Tongue (tissue), 2 donors: ENCODE data around the gene AREG. TPM values are rescaled to one million over a fixed set of nuclear protein-coding genes. Genes with fewer than 3 reads are reported as not detected.

ENCODE experiments used
- DNase-seq: peaks from one replicate; pipeline ENCODE4 v3.0.0-alpha.2; 2015
- total RNA-seq: library from RNA; depleted of rRNA; stranded (reverse); fragments of >200 nt; gene quantifications from one replicate; pipeline ENCODE4 v1.2.3, GENCODE V29; 2014

AREG gene
- total RNA-seq, 1 donor from 2014 or later, result 2.7 TPM

DNA sequence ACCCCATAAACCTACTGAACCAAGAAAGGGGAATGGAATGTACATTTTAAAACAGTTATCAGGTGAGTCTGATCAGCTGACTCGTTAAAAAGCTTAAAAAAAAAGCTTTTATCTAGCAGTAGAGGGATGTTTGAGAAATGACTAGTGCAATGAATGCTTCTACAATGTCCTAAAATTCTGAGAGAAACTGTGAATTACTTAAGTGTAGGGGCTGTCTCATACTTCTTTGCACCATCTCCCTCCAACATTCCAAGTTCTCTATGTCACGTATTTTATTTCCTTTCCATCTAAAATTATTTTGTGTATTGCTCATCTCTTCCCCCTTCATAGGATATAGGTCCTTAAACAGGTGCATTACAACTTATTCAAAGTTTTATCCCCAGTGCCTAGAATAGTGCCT, 11.9 kb upstream of the AREG start:
- DNase-seq, result no peak

DNA sequence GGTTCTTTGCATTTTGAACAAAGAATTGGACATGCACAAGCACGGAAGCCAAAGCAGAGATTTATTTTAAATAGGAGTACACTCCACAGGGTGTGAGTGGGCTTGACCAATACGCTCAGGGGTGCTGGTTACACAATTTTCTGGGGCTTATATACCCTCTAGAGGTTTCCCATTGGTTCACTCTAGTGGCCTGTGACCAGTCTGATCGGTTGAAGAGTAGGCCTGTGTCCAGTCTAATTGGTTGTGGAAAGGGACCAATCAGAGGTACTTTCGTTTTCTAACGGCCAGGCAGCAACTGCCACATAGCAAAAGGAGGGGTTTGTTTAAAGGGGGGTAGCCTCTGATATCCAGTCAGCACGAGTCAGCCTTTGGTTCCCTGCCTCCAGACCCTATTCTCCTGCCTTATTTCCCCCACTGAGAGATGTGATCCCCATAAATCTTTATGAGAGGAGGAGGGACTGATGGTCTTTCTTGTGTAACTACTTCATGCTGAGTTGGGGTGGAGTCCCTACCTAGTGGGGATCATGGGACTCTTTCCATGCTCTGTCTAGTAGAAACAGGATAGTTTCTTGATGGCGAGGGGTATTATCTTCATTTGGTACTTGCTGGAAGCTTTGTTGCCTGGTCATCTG, 11.3 kb upstream of the AREG start:
- no peak for DNase-seq

DNA sequence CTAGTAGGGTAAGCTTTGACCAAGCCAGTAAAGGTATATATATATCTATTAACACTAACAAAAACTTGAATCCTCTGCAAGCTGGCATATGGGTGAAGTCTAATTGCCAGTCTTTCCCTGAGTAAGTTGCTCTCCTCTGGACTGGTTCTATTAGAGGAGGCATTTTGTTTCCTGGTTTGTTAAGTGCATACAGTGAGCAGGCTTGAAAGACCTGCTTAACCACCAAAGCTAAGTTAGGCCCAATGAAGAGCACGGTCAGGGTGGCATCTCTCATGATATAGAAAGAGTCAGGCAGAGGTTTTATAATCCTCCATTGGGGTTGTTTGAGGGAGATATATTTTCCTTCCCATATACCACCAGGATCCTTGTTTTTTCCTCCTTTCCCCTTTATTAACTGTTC, 9.6 kb upstream of the AREG start:
- no peak for DNase-seq

DNA sequence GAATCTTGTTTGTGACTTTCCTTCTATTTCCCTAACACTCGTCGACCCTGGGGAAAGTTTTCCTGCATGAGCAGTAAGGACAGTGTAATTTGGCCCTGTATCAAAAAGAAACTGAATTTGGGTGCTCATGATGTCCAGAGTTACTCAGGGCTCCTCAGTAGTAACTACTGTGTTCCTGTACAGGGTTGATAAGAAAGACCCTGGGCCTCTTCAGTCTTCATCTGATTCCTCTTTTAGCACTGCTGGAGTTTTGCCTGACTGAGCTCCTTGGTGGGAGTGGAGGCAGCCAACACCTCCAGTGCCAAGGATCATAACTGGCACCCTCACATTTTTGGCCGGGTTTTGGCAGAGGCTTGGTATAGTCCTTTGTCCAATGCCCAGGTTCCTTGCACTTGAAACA, 7.1 kb upstream of the AREG start:
- DNase-seq, result no peak

DNA sequence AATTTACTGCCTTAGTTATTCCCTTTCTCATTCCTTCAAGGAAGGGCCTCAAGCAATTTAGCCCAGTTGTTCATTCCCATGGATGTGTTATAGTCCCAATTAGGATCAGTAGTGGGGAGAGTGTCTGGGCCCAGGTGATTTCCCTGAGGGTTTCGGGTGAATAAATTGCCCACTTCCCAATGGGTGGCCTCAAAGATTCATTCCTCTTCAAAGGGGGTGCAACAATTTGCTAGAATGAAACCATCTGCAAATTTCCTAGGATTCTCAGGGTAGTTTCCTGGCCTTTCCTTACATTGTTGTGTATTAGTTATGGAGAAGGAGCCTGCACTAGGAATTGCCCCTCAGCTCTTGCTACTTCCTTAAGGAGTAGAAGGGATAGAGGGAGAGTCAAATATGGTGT, 6.3 kb upstream of the AREG start:
- DNase-seq, result no peak

DNA sequence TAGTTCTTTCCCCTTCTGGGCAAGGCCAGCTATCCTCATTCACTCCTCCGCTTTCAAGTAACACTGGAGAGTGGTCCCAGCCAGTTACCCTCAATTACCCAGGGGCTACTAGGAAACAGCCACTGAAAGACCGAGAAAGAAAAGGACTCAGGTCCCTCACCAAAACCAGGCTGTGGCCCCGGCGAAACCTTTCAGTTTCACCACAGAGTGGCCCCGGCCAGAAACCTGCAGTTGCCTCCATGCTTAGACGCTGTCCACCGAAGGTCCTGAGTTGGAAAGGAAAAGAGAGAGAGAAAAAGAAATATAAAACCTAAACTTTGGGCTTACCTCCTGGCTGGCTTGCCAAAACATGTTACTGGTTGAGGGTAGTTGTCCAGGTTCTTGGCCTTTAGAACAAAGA, 5.0 kb upstream of the AREG start:
- DNase-seq, result no peak

DNA sequence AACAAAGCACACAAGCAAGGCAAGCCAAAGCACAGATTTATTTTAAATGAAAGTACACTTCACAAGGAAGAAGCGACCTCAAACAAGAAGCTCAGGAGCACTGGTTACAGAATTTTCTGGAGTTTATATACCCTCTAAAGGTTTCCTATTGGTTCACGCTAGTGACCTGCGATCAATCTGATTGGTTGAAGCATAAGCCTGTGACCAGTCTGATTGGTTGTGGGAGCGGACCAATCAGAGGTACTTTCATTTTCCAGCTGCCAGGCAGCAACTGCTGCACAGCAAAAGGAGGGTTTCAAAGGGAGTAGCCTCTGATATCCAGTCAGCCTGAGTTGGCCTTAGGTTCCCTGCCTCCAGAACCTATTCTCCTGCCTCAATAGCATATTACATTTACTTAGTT, 4.6 kb upstream of the AREG start:
- DNase-seq, result no peak

DNA sequence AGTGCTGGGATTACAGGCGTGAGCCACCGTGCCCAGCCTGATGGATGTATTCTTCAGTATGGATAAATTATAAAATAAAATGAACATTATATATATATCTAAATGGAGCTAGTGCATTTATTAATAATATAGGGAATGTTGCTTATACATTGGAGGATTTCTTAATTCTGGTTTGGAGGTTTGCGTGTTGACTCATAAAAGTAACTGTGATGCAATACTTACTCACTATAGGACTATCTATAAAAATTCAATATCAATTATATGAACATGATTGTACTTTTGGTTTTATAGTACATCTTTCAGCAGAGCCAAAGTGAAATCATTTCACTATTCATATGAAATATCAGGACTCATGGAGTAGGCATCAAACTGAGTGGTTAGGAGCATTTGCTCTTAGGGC, 3.2 kb upstream of the AREG start:
- no peak for DNase-seq

DNA sequence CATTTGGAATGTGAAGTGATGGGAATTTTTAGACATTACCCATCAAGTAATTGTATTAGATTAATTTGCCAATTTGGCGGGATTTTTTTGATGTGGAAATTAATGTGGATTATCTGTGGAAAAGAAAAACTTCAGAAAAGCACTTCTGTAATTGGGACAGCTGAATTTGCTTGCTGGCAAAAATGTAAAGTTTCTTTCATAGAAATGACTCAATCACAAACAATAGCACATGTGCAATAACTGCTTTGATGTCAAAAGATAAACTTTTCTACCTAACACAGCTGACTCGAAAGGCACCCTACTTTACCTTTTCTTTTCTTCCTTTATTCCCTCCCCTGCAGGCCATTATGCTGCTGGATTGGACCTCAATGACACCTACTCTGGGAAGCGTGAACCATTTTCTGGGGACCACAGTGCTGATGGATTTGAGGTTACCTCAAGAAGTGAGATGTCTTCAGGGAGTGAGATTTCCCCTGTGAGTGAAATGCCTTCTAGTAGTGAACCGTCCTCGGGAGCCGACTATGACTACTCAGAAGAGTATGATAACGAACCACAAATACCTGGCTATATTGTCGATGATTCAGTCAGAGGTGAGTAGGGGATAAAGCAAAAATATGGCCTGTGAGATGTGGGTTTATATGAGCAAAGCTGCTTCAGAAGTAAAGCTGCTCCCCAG, 1.4 kb downstream of the AREG start:
- no peak for DNase-seq

DNA sequence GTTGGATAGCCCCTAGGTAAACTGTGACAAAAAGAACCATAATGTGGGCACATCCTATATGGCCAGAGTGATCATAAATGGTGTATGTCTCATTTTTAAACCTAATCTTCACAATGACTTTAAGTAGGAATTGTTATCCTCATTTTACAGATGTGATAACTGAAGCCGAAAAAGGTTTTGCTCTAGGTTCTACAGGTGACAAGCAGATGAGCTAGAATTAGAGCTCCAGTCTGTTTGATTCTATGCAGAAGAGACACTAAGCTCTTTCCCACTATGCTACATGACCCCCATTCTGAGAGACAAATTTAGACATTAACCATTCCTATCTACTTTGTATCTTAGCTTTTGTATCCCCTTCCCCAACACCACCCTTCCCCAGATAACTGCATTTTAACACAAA, 2.0 kb downstream of the AREG start:
- no peak for DNase-seq

DNA sequence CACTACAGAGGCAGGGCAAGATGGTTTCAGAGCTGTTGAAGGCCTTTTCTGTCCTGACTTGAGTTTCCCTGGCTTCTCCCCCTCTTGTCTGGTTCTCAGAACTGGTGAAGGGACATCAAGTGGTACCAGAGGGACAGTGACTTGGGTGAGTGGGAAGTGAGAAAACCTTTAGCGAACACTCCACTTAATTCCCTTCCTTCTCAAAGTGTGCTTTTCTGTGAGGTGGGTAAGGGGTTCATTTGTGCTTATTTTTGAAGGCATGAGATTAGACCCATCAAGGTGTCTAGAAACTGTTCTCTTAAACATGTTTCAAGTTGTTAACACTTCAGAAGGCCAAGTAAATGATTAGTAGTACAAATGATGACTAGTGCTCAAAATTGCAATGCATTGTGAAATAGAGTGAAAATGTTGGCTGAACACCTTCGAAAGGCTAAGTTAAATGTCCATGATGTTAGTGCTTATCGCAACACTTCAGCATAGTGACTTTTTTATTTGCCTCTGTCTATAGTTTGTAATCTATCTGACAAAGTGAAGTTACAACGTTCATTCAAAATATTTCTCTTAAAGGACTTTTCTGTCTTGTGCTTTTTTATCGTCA, 2.8 kb downstream of the AREG start:
- DNase-seq, result no peak

DNA sequence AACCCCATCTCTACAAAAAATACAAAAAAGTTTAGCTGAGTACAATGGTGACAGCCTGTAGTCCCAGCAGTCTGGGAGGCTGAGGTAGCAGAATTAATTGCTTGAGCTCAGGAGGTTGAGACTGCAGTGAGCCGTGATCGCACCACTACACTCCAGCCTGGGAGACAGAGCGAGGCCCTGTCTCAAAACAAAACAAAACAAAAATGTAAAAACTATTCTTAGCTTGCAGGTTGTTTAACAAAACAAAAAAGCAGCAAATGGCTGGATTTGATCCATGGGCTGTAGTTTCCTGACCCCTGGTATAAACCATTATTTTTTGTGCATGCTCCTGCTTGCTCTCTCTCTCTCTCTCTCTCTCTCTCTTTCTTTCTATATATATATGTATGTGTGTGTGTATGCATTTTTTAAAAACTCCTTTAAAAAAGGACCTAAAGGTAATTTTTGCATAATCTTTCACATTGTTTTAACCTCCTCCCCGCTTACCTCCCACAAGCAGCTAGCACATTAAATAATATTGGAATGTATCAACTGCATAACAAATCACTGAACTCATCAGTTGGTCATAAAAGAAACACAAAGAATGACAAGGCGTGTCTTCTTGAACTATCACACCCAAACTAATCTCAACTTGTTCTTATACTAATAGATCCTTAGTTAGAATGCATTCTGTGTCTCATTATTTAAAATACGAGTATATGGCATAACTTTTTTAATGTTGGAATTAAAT, 4.8 kb downstream of the AREG start:
- no peak for DNase-seq

DNA sequence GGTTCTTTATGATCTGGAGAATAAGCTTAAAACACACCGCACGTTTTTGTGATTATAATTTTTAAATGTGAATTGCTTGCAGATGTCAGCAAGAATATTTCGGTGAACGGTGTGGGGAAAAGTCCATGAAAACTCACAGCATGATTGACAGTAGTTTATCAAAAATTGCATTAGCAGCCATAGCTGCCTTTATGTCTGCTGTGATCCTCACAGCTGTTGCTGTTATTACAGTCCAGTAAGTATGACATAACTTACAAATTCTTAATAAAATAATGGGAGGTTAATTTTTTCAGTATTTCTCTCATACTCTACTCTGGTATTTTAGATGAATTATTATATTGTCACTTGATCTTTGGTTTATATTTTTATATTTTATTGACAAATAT, 5.4 kb downstream of the AREG start:
- DNase-seq, result no peak

DNA sequence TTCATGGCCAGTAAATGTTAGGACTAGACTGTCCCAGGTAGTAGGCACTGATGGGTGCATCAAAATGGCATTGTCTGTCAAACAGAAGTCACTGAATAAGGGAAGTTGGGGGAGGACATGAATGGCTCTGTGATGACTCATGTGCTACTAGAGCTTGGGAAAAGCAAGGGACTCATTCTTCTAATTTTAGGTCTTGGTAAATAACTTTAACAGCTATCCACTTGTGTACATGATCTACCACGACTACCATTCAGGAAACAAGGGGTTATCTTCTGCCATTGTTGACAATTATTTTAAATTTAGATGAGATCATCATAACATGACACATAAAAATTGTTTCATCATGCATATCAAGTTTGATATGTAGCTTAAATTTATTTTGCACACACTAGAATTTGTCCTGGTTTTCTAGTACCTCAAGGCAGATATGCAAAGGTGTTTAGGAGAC, 6.3 kb downstream of the AREG start:
- DNase-seq, result no peak

DNA sequence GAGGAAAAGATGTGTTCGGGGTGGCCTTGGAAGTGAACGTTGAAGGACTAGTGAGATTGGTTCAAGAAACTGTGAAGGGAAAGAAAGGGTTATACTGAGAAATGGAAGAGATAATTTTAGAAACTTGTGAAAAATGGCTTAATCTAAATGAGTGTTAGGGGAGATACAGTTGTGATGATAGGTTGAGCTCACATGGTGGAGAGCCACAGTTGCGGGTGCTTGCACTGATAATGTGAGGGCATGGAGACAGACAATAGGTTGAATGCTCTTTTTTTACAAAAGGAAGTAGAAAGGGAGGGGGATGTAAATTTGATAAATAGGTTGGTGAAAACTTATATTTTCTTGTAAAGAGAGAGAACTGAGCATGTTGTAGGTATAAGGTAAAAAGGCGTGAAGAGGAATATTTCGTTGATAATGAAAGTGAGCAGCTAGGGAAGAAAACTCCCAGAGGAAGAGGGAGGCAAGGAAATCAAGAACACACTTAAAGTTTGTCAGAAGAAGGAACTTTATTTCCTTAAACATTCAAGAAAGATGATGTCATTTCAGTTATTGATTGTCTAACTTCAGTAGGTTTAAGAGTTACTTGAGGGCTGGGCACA, 8.2 kb downstream of the AREG start:
- no peak for DNase-seq

DNA sequence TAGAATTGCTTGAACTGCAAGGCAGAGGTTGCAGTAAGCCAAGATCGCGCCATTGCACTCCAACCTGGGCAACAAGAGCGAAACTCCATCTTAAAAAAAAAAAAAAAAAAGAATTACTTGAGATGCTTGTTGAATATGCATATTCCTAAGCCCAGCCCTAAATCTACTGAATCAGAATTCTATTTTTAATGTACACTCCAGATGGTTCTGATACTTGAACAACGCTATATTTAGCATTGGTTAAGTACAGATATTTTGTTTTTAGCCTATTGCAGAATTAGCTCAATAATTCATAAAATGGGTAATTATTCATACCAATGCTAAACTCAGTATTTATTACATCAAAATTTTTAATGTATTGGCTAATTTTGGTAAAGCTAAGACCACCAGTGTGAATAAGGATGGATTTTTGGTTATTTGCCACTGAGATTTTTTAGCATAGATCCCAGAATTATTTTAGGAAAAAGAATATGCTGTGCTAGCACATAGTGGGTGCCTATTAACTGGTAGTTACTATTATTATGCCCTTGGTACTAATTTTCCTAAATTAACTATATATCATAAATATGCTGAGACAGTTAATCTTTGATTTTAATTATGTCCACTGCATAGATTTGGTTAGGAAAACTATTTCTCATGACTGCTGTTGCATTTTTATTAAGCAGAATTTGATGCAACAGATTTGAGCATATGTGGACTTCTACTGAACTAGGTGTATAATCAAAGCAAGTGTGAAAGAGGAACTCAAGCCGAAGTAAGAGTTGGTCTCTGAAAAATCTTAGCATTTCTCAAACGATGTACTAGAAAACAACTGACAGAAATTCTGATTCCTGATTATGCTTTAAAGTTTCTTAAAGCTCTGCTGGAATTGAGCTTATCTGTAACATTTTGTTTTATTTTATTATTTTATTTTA, 9.2 kb downstream of the AREG start:
- DNase-seq, result no peak

DNA sequence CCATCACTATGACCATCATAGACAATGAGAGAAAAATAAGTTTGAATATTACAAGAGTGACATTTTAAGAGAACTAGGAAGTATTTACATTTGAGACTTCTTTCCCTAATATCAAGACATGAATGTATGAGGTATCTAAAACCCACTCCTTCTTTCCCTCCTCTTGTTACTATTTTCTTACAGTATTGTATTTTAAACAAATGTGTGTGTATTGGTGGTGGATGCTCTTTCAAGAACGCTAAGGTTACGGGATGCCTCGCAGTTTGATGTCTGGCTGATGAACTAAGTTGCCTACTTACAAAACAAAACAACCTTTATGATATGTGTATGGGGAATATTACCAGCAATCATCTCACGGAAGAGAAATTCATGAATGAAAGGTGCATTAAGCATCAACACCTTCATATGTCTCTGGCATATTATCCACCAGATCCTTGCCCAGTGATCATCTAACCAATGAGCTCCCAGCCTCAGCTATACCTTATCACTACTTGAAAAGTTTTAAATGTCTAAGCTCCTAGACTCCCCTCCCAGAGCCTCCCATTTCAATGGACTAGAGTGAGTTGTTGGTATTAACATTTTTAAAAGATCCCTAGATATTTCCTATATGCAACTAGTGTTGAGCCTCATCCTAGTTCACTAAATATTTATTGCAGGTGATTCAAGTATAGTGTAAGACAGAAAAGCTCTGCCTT, 10.6 kb downstream of the AREG start:
- DNase-seq, result no peak

DNA sequence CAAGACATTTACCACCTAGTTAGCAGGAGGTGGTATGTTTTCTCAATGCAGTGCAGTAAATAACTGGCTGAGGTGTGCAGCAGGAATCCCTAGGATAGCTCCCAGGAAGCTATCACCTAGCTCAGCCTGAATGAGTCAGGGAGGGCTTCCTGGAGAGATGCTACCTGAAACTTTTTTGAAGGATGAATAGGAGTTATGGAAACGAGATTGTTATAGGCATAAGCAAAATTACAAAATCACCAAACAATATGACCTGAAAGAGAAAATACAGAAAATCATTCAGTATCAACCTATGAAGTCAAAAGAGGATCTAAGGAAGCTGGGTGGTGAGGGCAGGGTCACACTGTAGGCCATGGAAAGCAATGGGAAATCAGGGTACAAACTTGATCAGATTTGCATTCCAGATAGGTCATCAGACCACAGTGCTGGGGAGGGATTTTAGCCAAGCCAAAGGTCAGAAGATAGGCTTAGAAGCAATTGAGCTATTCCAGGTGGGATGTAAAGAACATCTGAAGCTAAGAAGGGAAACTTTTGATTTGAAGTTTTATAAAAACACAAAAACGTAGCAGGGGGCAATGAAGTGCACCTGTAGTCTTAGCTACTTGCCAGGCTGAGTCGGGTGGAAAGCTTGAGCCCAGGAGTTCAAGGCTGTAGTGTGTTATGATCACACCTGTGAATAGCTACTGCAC, 11.3 kb downstream of the AREG start:
- DNase-seq, result no peak

DNA sequence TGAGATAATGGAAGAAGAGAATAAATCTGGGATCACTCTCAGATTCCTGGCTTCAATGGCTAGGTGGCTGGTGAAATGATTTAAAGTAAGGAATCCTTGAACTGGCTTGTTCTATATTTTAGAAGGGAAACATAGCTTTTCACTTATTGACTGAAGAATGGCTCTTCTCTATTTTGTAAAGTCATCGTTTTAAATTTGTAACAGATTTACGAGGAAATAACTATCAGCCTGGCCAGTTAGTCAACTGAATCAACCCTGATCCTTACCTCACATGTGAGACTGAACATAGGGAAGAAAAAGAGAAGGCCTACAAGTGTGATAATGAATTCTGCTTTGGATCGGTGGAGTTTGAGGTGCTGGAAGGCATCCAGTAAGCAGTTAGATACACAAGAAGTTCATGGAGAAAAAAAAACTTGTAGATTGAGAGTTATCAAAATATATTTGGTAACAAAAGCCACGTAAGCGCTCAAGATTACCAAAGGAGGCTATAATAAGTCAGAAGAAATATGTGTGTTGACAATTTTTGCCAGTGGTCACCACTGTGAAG, 12.0 kb downstream of the AREG start:
- no peak for DNase-seq

DNA sequence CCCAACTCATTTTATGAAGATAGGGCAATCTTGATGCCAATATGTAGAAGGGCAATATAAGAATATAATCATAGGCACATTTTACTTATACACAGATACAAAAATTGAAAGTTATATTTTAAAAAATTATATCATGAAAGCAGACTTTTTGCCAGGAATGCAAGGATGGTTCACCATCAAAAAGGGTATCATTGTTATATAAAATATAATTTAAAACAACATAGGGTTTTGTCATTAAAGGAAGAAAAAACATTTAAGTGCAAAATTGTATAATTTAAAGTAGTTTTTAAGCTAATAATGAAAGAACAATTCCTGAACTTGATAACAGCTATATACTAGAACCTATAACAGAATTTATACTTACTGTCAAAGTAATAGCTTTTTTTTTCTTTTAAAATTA, 15.9 kb downstream of the AREG start:
- no peak for DNase-seq
